ENCODE results near the gene TMEM217. TPM values are rescaled to one million over a fixed set of nuclear protein-coding genes. Genes with fewer than 3 reads are reported as not detected.

The TMEM217 gene
- total and polyA plus RNA-seq, 2 donors (not counting 1 experiment from before 2014, with no cell fraction given): 0.73 to 1.2 TPM

DNA sequence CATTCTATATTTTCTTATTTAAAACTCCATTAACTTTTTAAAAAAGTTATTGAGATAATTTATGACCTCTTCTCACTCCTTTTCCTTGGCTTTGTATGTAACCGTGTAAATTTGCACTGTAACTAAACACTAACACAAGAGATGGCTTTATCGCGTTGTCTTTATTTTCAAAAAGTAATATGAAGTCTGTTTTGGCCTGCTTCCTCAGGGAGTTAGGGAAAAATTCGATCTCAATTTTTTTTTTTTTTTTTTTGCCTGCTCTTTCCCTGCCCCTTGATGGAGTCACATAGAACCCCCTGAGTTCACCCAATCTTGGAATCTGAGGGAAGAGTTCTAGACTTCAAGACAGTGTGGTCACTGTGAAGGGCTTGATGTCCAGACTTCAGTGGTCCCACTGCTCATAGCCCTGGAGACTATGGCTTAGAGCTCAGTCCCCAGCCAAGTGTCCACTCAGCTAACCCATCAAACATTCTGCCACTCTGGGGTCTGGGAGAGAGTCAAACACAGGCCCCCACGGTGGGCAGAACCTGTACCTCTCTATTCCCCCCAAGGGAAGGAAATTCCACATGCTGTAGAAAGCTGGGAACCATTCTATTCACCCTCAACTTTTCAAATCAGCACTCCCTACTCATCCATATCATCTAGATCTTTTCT lies 16.0 kb downstream of the TMEM217 start:
- intact Hi-C loops (cut with micrococcal nuclease): no loop called here
- H3K9me3 ChIP-seq (ENCODE audit: control extremely low read depth in 1 of 3, control insufficient read depth in 2 of 3, insufficient read depth in 1 of 3, low read length in 2 of 3): no peaks in the 10 kb centered on the region
- ATAC-seq (ENCODE audit: low read depth) (no peak), DNase-seq (no peak)
- no peak overlapping the region for H3K9ac ChIP-seq (ENCODE audit: low read length)
- H3K27ac ChIP-seq (ENCODE audit: low read length in 2 of 2): no peak overlapping the region
- no peak overlapping the region for H3K27ac Mint-ChIP-seq
- H3K27me3 Mint-ChIP-seq: peaks cover 3% of the 10 kb centered on the region
- H3K79me2 ChIP-seq (ENCODE audit: control insufficient read depth, insufficient read depth, low read length): no peaks in the 10 kb centered on the region
- H3K4me3 Mint-ChIP-seq: no peak overlapping the region
- H2AFZ ChIP-seq (ENCODE audit: insufficient read depth, low read depth, low read length, poor library complexity, severe bottlenecking): no peak overlapping the region
- no peak overlapping the region for H3K4me2 ChIP-seq (replicated peaks; ENCODE audit: low read depth, low read length, poor library complexity, severe bottlenecking)
- no peaks in the 10 kb centered on the region for H3K9me3 Mint-ChIP-seq (ENCODE audit: insufficient read depth)
- no peak overlapping the region for H3K4me3 ChIP-seq (ENCODE audit: control extremely low read depth in 1 of 5, extremely low read depth in 1 of 5, insufficient read depth in 1 of 5, low read depth in 2 of 5, low read length in 4 of 5)
- no peaks in the 10 kb centered on the region for H4K20me1 ChIP-seq (ENCODE audit: control insufficient read depth, insufficient read depth, low read length, poor library complexity, severe bottlenecking)
- CTCF ChIA-PET: interaction anchor here (0.6 to 0.7 kb wide), 2 partner anchors 217 to 343 kb away, joined by 4 read pairs; no protein-coding TSS in a partner anchor
- no peaks in the 10 kb centered on the region for H3K36me3 ChIP-seq (replicated peaks in 1 of 2; ENCODE audit: control extremely low read depth in 1 of 2, control insufficient read depth in 1 of 2, extremely low read depth in 1 of 2, insufficient read depth in 2 of 2, low read length in 1 of 2)
- 80% methylated on average over 1 of the region's 5 CpGs for WGBS (ENCODE audit: insufficient coverage)
- TF ChIP-seq EZH2 (IDR thresholded peaks at IDR 0.05; ENCODE audit: borderline replicate concordance, insufficient read depth, low read depth, low read length, poor library complexity, severe bottlenecking): no peak
- TF ChIP-seq, protein P1, sequence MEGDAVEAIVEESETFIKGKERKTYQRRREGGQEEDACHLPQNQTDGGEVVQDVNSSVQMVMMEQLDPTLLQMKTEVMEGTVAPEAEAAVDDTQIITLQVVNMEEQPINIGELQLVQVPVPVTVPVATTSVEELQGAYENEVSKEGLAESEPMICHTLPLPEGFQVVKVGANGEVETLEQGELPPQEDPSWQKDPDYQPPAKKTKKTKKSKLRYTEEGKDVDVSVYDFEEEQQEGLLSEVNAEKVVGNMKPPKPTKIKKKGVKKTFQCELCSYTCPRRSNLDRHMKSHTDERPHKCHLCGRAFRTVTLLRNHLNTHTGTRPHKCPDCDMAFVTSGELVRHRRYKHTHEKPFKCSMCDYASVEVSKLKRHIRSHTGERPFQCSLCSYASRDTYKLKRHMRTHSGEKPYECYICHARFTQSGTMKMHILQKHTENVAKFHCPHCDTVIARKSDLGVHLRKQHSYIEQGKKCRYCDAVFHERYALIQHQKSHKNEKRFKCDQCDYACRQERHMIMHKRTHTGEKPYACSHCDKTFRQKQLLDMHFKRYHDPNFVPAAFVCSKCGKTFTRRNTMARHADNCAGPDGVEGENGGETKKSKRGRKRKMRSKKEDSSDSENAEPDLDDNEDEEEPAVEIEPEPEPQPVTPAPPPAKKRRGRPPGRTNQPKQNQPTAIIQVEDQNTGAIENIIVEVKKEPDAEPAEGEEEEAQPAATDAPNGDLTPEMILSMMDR (IDR thresholded peaks at IDR 0.05): no peak
- H3K4me1 Mint-ChIP-seq: peaks cover 4% of the 10 kb centered on the region
- H3K4me1 ChIP-seq (ENCODE audit: control insufficient read depth in 2 of 2, insufficient read depth in 2 of 2, low read length in 2 of 2): peaks cover 5 to 6% of the 10 kb centered on the region in 2 donors
- no peaks in the 10 kb centered on the region for H3K27me3 ChIP-seq (replicated peaks in 1 of 4; ENCODE audit: control extremely low read depth in 1 of 4, control insufficient read depth in 3 of 4, insufficient read depth in 4 of 4, low read length in 3 of 4)
- POLR2A ChIA-PET: no interaction called here

DNA sequence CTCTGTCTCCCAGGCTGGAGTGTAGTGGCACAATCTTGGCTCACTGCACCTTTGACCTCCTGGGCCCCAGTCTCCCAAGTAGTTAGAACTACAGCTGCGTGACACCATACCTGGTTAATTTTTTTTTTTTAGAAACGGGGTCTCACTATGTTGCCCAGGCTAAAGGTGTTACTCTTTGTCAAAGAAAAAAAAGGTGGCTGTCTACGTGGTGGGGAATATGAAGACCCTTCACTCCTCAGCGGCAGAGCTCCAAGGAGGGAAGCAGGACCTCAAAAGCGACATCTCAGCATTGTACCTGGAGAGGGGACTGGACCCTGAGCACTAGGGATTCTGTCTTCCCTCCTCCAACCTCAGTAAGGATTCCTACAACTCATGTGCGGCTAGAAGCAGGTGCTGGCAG lies 16.8 kb downstream of the TMEM217 start:
- no peak for DNase-seq
- Histone ChIP-seq H3K4me1 (ENCODE audit: control insufficient read depth in 2 of 2, insufficient read depth in 2 of 2, low read length in 2 of 2) (peaks cover 5 to 6% of the 10 kb centered on the region in 2 donors), H3K4me3 (ENCODE audit: control extremely low read depth in 1 of 5, extremely low read depth in 1 of 5, insufficient read depth in 1 of 5, low read depth in 2 of 5, low read length in 4 of 5) (no peak overlapping the region), H3K36me3 (replicated peaks in 1 of 2; ENCODE audit: control extremely low read depth in 1 of 2, control insufficient read depth in 1 of 2, extremely low read depth in 1 of 2, insufficient read depth in 2 of 2, low read length in 1 of 2) (no peaks in the 10 kb centered on the region), H3K9me3 (ENCODE audit: control extremely low read depth in 1 of 3, control insufficient read depth in 2 of 3, insufficient read depth in 1 of 3, low read length in 2 of 3) (no peaks in the 10 kb centered on the region), H3K4me2 (replicated peaks; ENCODE audit: low read depth, low read length, poor library complexity, severe bottlenecking) (no peak overlapping the region), H2AFZ (ENCODE audit: insufficient read depth, low read depth, low read length, poor library complexity, severe bottlenecking) (no peak overlapping the region), H3K27me3 (replicated peaks in 1 of 4; ENCODE audit: control extremely low read depth in 1 of 4, control insufficient read depth in 3 of 4, insufficient read depth in 4 of 4, low read length in 3 of 4) (no peaks in the 10 kb centered on the region), H4K20me1 (ENCODE audit: control insufficient read depth, insufficient read depth, low read length, poor library complexity, severe bottlenecking) (no peaks in the 10 kb centered on the region), H3K79me2 (ENCODE audit: control insufficient read depth, insufficient read depth, low read length) (no peaks in the 10 kb centered on the region), H3K9ac (ENCODE audit: low read length) (no peak overlapping the region), H3K27ac (ENCODE audit: low read length in 2 of 2) (no peak overlapping the region)
- POLR2A ChIA-PET: no interaction called here
- intact Hi-C loops (cut with micrococcal nuclease): no loop called here
- TF ChIP-seq, protein P1 (IDR thresholded peaks at IDR 0.05): no peak
- TF ChIP-seq EZH2 (IDR thresholded peaks at IDR 0.05; ENCODE audit: borderline replicate concordance, insufficient read depth, low read depth, low read length, poor library complexity, severe bottlenecking): no peak
- CTCF ChIA-PET: interaction anchor here (0.6 kb wide), 1 partner anchor 343 kb away, joined by 4 read pairs; no protein-coding TSS in a partner anchor
- 100% methylated on average over 4 of the region's 6 CpGs for WGBS (ENCODE audit: insufficient coverage)
- Mint-ChIP-seq H3K4me3 (no peak overlapping the region), H3K4me1 (peaks cover 4% of the 10 kb centered on the region), H3K27me3 (peaks cover 2% of the 10 kb centered on the region), H3K27ac (no peak overlapping the region), H3K9me3 (ENCODE audit: insufficient read depth) (no peaks in the 10 kb centered on the region)
- ATAC-seq (ENCODE audit: low read depth): no peak

All from B cell (primary cell).